GM19023 (cell line): ENCODE measurements around the gene SASS6.

ENCODE experiments used
- ATAC-seq: cut with Tn5 transposase; IDR thresholded peaks from one replicate; pipeline ENCODE4 v1.9.1; 2021; ENCODE audit warnings: mild to moderate bottlenecking, moderate library complexity; ENCODE audit not compliant: unreplicated experiment

SASS6 gene

GRCh38 chr1:100109554-100110066, 23.1 kb downstream of the SASS6 start:
- no peak for ATAC-seq

DNA sequence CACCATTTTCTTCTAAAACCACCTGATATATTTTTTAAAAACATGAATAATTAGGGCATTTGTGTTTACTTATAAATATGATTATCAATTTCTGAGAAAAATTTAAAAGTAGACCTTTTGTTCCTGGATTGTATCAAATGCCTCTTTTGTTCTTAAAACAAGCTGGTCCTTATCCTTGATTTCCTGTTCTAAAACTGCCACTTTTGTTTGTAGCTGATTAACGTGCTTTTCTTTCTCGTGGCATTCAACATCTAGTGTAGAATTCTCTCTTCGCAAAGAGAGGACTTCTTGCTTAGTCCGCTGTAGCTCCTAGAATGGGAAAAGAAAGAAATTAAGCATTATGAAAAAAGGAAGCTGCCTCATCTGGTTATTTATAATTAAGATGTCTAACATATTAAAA, 25.0 kb downstream of the SASS6 start:
- ATAC-seq, result no peak

DNA sequence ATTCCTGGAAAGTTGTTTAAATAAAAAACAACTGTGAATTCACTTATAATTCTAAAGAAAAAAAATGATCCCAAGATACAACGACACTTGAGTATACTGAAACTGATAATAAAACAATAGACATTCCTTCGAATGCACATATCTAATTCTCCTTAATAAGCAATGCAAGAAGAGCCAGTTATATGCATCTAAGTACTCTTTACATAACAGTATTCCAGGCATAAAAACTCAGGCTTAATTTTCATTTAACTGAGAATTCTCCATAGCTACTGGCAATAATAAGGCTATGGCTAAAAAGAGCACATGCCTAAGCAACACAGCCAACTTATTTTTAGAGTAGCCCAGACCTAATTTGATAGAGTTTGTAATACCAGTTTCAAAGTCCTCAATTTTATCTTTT, 31.2 kb downstream of the SASS6 start:
- ATAC-seq, result no peak

DNA sequence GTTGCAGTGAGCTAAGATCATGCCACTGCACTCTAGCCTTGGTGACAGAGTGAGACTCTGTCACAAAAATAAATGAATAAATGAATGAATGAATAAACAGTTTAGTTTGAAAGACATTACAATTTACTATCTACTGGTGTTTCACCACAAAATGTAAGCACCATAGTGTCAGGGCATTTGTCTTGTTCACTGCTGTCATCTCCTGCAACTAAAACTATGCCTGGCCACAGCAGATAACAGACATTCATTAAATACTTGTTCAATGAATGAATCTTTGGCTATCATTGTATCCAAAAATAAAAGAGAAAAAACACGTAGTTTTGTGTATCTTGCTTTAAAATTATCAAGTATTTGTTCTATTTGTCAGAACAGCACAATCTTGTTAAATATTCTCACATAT, 32.5 kb downstream of the SASS6 start:
- no peak for ATAC-seq

DNA sequence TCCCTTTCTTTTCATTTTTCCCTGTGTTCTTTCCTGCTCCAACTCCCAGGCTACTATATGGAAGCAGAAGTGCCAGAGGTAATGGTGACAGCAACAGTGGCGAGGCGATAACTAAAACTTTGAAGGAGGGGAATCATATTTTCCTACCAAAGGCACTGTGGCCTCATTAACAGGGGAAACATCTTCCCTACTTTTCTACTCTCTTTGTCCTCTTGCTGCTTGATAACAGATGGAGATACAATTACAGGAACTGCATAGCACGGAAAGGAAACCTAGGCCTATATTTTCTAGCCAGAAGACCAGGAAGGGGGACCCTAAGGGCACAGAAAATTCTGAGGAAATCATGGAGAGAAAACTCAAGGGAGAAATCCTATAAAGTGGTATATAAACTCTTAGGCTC, 42.3 kb downstream of the SASS6 start:
- no peak for ATAC-seq

DNA sequence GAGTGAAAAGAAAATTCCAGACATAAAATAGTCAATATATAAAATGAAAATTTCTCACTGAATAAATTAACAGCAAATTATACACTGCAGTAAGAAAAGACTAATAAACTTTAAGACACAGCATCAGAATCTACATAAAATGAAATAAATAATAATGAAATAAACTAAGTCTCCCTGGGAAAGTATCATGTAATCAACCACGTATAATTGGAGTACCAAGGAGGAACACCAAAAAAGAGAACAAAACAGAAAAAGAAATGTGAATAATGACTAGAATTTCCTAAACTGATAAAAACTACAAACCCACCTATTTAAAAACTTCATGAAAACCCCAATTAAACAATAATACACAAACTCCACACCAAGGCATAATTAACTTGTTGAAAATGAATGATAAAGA, 43.6 kb downstream of the SASS6 start:
- no peak for ATAC-seq

DNA sequence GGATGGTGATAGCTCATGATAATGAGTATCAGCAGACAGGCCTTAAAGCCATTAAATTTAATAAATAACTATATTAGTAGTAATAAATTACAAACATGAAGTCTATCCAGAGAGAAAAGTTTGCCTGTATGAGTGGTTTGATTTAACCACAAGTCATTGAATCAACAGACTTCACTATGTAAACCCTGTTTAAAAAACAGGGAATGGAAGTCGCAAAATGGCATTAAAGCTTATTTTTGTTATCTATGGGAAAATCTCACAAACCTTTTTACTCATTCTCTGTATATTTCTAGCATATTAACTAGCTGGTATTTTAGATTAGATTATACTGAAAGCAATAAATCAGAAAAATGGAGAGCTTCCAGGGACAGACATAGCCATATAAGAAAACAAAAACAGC, 45.3 kb downstream of the SASS6 start:
- no peak for ATAC-seq

DNA sequence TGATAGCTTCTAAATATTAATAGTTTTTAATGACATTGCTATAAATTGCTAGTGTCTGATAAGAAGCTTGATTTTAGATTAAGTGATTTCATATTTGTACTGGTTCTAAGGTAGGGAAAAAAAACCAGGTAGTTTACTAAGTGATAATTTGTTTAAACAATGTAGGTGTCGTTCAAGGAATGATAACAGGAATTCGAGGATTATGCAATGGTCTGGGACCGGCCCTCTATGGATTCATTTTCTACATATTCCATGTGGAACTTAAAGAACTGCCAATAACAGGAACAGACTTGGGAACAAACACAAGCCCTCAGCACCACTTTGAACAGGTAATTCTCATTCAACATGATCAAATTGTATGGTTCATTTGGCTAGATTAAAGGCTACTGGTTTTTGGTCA, 52.4 kb downstream of the SASS6 start:
- no peak for ATAC-seq

- peak; percentile 53 for ATAC-seq
Measured at GRCh38 chr1:100077531-100077930, 55.2 kb downstream of the SASS6 start.

GRCh38 chr1:100076744-100077143, 56.0 kb downstream of the SASS6 start:
- ATAC-seq, result peak; percentile 64

DNA sequence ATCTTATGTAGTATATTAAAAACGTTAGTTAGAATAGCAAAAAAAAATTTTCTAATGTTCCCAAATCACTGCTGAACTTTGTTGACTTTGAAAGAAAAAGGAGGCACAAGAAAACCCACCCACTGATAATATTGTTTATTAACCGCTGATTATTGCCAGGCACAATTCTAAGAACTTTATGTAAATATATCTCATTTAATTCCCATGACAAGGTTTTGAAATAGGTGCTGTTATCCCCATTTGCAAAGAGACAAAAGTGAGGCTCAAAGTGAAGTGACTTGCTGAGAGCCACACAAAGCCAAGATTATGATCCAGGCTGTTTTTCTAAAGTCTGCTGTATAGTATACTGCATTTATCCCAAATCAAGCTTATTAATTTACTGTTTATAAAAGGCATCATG, 56.4 kb downstream of the SASS6 start:
- ATAC-seq, result no peak

GRCh38 chr1:100075773-100076172, 57.0 kb downstream of the SASS6 start:
- ATAC-seq, result peak; percentile 53

- no peak for ATAC-seq
Measured at GRCh38 chr1:100074604-100075395, 57.9 kb downstream of the SASS6 start.

- ATAC-seq, result no peak
Measured at GRCh38 chr1:100073531-100073930, 59.2 kb downstream of the SASS6 start.

GRCh38 chr1:100070201-100070939, 62.4 kb downstream of the SASS6 start:
- ATAC-seq, result no peak

GRCh38 chr1:100065969-100066227, 66.8 kb downstream of the SASS6 start:
- no peak for ATAC-seq

DNA sequence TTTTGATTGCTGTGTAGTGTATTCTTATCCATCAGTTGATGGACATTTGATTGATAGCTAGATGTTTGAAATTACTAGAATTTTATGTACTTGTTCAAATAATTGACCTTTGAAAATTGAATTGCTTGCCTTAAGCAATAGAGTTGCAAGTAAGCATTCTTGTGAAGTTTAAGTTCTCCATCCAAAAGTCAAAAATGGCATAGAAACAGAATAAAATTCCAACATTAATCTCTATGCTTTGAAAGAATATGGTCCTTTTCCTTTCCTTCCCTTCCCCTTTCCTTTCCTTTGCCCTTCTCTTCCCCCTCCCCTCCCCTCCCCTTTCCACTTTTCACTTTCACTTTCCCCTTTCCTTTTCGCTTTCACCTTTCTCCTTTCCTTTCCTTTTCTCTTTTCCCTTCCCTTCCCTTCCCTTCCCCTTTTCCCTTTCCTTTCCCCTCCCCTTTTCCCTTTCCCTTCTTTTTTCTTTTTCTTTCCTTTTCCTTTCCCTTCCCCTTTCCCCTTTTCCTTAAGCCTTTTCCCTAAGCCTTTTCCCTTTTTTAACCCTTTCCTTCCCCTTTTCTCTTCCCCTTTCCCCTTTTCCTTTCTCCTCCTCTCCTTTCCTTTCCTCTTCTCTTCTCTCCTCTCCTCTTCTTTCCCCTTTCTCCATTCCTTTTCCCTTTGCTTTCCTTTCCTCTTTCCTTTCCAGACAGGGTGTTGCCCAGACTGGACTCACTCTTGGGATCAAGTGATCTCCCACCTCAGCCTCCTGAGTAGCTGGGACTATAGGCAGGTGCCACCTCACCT, 67.4 kb downstream of the SASS6 start:
- no peak for ATAC-seq

DNA sequence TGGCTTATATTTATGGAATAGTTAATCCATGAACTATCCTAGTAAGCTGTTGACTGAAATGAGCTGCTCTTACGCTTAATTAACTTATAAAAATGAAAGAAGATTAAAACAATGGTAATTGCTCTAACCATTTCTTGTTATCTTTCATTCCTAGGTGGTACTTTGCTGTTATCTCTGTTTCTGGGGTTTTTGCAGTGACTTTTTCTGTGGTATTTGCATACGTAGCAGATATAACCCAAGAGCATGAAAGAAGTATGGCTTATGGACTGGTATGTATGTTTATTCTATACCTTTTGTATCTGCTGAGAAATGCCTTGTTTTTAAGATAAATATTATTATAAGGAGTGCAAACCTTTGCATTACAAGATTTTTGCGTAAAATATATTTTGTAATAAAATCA, 71.0 kb downstream of the SASS6 start:
- ATAC-seq, result no peak

DNA sequence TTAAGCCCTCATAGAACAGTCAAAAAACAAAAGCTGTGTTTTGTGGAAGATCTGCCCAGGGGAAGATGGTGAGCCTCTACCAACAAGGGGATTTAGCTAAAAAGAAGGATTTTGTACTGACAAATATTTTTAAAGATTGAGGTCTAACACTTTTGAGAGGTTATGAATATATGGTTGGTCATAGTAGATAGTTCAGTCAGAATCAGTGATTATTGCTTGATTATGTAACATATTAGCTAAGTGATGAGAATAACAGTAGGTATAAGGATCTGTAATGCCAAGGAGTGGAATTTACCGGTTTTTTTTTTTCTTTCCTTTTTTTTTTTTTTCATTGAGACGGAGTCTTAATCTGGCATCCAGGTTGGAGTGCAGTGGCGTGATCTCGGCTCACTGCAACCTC, 79.0 kb downstream of the SASS6 start:
- no peak for ATAC-seq

GRCh38 chr1:100053119-100053518, 79.6 kb downstream of the SASS6 start:
- no peak for ATAC-seq

DNA sequence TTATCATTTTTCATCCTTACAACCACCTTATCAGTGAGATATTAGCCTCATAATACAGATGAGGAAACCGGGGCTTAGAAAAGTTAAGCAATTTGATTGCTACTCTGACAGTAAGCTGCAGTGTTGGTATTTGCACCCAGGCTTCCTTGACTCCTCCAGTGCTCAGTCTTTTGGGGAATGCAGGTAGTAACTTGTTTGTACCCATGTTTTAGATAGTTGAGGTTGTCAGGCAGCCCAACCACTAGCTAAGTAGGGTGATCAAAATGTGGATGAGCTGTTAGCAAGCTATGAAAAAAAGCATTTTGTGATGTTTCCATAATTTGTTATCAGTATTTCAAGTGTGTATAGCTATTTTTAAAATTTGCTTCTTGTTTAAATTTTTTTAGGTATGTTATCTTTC, 80.8 kb downstream of the SASS6 start:
- ATAC-seq, result no peak

DNA sequence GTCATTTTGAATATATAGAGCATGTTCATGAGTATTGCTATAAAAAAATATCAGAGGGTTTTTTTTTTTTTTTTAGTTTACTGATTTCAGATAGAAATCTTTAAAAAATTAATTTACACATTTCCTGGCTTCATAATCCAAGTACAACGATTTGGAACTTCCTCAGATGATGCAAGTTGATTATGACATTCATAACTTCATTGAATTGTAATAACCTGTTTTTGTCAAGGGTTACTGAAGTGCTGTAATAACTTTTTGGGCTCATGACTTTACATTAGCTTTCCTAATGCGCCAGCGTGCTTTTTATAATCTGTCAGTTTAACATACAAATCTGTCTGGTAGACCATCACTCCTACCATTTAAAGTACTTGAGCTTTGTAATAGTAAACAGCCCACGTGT, 81.3 kb downstream of the SASS6 start:
- no peak for ATAC-seq
